HG03432 (cell line): Measurements from ENCODE around the gene CRTC1.

Experiments
- ATAC-seq: cut with Tn5 transposase; IDR thresholded peaks from one replicate; pipeline ENCODE4 v1.9.1; 2021; ENCODE audit warnings: mild to moderate bottlenecking, moderate library complexity; ENCODE audit not compliant: unreplicated experiment

Gene CRTC1

DNA sequence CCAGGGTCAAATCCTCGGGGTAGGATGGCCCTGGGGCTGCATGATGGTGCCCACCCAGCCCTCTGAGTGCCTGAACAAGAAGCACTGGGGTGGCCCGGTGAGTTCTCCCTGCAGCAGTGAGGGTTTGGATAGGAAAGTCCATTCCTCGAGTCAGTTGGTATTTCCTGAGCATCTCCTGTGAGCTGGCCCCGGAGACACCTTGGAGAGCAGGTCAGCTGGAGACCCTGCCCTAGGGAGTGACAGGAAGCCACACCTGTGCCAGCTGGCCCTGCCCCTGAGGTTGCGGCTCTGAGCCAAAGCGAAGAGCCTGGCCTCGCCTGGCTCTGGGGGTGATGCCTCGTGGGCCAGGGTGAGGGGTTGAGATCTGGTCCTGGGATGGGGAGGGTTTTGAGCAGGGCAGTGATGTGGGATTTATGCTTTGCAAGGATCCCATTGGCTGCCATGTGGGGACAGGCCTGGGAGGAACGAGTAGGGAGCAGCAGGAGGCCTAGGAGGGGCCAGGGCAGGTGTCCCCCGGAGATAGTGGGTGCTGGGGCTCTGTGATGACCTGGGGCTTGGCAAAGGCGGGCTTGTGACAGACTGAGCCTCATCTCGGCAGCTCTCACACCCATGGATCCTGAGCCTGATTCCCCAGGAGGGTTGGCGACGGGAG lies 16.0 kb downstream of the CRTC1 start:
- no peak for ATAC-seq

DNA sequence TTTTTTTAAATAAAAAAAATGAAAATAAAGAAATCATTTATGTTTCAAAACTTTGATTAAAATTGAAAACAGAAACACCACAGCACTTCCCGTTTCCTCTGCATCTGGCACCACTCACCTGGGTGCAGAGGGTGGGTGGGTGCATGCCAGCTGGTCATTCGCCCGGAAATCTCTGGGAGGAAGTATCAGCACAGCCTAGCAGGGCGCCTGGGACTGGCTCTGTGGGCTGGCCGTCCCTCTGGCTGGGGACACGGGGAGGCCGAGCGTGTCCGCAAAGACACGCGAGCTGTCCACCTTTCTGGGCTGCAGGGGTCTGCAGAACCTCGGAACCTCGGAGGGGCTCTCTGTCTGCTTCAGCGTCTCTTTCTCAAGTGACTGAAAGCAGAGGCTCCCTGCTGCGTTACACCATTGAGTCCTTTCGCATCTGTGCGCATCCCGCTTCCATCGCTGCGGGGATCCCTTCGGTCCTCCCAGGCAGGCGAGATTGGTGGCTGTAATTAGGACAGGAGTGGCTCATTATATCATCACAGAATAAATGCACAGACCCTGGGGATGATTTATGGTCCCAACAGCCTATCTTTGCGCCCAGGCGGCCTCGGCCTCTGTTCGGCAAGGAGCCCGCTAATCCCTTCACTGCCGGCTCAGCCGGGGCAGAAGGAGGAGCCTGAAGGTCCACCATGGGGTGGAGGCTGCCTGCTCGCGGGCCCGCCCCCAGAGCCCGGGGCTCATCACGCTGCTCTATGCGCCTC lies 17.2 kb downstream of the CRTC1 start:
- ATAC-seq, result peak; percentile 80

DNA sequence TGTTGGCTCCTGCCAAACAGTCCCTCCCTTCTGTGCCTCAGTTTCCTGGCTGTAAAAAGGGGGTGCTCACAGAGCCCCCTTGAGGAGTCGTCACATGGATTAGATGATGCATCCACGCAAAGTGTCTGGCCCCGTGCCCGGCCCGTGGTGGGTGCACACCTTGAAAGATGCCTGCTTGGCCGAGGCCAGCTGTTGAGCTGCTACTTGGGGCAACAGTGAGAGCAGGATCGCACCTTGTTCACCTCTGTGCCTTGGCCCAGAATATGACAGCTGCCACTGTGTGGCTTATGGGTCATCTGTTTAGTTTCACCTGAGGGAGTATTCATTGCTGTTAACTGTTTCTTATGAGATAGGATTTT lies 17.7 kb downstream of the CRTC1 start:
- ATAC-seq, result peak; percentile 29

DNA sequence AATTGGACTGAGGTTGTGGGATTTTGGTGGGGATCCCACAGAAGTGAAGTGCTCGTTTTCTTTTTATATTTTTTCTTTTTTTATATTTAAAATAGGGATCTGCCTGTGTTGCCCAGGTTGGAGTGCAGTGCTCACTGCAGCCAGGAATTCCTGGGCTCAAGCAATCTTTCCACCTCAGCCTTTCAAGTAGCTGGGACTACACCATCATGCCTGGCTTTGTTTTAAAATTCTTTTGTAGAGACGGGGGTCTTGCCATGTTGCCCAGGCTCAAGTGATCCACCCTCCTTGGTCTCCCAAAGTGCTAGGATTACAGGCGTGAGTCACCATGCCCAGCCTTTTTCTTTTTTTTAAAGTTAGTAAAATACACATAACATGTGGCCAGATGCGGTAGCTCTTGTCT lies 20.6 kb downstream of the CRTC1 start:
- ATAC-seq, result no peak

DNA sequence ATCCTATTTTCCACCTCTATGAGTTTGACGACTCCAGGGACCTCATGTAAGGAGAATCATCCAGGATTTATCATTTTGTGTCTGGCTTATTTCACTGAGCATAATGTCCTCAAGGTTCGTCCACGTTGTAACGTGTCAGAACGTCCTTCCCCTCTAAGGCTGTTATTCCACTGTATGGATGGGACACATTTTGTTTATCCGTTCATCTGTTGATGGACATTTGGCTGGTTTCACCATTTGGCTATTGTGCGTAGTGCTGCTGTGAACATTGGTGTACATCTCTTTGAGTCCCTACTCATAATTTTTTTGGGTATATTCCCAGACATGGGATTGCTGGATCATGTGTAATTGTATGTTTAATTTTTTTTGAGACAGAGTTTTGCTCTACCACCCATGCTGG lies 21.5 kb downstream of the CRTC1 start:
- no peak for ATAC-seq

DNA sequence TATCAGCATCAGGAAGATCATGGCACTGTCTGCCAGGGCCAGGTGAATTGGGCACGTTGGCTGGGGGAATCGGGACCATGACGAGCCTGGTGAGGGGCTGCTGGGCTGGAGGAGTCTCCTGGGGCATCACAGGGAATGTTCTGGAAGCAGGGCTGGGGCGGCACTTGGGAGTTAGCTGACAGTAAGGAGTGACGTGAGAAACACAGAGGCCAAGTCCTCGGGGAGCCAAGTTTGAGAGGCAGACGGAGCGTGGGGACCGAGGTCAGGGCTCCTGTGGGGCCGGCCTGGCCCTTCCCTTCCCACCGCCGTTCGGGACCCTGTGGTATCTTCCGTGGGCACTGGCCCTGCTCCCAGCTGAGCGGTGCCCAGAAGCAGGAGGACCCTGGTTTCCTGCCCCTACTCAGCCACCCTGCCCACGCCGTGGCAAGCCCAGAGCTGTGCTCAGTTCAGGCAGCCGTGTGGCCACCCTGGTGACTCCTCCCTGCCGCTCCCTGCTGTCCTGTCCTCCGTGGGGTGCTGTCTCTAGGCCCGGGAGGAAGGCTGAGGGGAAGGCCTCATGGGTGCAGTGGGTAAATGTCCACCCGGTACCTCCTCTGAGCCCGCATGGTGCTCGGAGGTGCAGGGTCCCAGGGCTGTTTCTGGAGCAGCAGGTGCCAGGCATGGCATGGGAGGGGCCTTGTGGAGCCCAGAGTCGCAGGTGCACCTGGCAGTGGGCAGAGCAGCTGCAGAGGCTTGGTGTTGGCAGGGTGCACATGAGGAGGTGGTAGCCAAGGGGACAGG lies 25.2 kb downstream of the CRTC1 start:
- no peak for ATAC-seq

DNA sequence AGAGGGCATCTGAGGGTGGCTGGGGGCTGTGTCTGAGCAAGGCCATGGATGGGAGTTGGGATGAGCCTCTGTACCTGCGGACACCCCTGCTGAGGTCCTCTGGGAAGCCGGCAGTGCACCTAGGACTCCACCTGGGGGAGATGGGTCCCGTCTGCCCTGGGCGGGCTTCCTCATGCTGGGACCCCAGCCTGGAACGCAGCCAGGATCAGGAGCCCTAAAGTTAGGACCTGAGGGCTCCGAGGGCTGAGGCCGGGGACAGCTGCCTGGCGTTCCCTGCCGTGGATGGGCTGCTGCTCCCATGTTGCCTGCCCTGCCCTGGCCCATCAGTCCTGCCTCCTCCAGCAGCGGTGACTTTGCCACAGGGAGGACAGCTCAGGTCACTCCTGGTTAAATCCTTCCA lies 26.1 kb downstream of the CRTC1 start:
- ATAC-seq, result no peak

DNA sequence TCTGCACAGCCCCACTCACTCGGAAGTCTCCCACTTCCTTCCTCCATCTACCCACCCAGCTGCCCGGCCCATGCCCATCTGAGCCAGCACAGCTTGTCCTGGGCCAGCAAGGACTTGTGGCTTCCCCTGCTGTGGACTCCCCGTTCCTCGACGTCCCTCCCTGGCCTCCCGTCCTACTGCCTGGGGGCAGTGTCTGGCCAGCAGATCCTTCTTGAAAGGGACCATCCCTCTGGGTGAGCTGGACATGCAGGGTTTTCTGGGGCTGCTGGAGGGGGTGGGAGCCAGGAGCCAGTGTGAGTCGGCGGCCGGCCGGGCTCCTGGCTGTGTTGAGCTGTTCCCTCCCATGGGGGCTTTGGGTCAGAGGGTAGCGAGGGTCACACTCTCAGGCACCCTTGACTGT lies 26.7 kb downstream of the CRTC1 start:
- no peak for ATAC-seq

DNA sequence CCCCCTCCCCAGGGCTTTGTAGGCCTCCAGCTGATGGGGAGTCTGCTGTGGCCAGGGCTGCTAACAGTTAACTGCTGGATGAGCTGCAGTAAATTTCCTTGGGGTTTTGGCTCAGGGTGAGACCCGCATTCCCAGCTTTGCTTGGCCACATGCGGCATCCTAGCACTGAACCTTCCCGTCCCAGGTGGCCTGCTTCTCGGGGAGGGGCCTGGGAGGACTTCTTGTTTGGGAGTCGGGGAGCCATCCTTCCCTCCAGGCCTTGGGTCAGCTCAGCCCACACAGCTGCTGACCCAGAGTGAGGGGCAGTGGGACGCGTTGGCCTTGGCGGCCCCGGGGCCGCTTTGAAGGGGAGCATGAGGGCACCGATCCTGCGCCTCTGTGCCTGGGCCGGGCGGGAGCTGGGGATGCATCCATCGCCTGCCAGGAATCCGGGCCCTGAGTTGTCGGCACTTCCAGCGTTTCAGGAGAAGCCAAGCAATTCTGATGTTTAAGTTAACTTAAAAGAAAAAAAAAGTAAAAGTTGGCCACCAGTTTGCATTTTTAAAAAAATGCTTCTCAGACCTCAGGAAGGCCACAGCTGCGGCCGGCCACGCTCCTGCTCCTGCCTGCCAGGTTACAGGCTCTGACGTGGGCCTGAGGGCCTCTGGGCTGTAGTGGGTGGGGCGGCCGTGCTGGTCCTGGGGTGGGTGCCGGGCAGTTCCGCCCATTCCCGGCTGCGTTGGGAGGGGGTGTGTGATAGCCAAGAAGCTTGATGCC lies 27.7 kb downstream of the CRTC1 start:
- ATAC-seq, result no peak

DNA sequence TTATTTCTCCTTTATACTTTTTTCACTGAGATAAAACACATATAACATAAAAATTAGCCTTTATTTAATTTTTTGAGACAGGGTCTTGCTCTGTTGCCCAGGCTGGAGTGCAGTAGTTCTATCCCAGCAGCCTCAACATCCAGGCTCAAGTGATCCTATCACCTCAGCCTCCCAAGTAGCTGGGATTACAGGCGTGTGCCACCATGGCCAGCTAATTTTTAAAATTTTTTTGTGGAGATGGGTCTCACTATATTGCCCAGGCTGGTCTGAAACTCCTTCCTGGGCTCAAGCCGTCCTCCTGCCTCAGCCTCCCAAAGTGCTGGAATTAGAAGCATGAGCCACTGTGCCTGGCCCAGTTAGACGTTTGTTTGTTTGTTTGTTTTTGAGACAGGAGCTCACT lies 28.4 kb downstream of the CRTC1 start:
- ATAC-seq, result no peak

DNA sequence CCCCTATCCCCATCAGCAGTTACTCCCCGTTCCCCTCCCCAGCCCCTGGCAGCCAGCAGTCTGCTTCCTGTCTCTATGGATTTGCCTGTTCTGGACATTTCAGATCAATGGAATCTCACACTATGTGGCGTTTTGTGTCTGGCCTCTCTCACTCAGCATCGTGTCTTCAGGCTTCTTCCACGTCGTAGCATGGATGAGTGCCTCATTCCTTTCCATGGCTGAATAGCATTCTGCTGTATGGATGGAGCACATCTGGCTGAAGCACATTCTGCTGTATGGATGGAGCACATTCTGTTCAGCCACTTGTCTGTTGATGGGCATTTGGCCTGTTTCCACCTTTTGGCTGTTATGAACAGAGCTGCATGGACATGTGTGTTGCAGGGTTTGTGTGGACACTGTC lies 29.5 kb downstream of the CRTC1 start:
- ATAC-seq, result no peak

DNA sequence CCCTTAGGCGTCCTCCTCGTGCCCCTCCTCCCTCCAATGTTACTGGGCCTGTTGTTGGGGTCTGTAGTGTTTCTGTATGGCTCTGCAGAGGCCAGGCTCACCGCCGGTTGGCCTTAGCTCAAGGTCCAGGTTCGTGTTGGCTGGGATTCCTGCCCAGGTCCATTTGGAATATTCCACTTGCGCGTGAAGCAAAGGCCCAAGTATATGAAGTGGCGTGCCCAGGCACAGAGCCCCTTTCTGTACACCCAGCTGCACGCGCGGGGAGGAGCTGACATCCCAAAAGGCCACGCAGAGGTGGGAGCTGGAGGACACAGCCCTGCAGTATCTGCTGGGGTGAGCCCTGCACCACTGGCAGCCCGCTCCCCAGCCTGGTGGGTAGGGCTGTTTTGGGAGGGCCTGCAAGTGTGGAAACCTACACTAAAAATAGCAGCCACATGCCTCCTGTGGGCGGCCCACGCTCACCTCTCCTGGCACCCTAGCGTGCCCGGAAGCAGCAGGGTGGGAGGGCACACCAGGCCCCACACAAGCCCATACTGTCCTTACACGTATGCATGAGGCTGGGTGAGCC lies 30.2 kb downstream of the CRTC1 start:
- no peak for ATAC-seq

DNA sequence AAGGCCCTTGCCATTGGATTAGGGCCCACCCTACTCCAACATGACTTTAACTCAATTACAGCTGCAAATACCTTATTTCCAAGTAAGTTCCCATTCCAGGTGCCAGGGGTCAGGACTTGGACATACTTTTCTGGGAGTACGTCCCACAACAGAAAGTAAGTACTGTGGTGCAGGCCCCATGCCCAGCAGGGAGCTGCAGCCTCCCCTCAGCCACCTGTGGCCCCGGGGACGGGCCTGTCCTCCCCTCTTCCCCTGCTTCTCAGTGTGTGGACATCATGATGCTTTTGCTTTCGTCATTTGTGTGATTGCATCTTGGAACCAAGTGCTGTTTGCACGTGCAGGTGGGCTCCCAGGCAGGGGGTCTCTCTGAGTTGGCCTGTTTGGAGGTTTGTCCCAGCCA lies 31.9 kb downstream of the CRTC1 start:
- ATAC-seq, result no peak

DNA sequence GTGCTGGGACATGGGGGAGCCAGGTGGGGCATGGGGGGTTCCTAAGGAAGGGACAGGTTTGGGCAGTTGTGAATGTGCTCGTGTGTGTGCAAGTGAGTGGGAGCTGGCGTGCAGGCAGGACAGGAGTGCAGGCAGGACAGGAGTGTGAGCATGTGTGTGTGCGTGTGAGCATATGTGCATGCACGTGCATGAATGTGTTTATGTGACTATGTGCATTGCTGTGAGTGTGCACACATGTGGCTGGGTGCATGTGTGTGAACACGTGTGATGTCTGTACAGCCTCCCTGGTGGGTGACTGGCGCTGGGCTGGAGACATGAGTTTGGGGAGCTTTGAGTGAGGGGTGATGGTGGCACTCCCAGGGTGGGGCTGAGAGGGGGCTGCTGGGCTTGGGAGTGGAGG lies 33.4 kb downstream of the CRTC1 start:
- no peak for ATAC-seq

DNA sequence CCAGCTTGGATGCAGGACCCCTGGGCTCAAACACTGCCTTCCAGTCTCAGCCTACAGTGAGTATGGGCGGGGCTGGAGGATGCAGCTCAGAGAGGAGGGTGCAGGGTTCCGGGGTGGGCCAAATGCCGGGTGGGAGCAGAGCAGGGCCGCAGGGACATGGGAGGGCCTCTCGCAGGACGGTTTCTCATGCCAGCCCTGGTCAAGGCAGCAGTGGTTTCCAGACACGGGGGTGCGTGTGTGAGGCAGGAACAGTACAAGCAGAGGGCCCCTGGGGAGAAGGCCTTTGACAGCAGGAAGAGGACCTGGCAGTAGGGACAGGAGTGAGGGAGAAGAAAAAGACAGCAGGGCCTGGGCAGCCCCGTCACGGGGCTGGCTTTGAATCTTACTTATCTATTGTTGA lies 34.1 kb downstream of the CRTC1 start:
- ATAC-seq, result no peak

DNA sequence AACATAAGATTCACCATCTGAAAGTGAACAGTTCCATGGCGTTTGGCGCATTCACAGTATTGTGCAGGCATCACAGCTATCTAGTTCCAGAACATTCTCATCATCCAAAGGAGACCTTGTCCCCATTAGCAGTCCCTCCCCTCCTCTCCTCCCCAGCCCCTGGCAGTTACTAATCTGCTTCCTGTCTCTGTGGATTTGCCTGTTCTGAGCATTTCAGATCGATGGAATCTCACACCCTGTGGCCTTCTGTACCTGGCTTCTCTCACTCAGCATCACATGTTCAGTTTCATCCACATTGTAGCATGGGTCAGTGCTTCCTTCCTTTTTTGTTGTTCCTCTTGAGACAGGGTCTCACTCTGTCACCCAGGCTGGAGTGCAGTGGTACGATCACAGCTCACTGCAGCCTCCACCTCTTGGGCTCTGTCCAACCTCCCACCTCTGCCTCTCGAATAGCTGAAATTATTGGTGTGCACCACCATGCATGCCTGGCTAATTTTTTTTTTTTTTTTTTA lies 34.6 kb downstream of the CRTC1 start:
- no peak for ATAC-seq

DNA sequence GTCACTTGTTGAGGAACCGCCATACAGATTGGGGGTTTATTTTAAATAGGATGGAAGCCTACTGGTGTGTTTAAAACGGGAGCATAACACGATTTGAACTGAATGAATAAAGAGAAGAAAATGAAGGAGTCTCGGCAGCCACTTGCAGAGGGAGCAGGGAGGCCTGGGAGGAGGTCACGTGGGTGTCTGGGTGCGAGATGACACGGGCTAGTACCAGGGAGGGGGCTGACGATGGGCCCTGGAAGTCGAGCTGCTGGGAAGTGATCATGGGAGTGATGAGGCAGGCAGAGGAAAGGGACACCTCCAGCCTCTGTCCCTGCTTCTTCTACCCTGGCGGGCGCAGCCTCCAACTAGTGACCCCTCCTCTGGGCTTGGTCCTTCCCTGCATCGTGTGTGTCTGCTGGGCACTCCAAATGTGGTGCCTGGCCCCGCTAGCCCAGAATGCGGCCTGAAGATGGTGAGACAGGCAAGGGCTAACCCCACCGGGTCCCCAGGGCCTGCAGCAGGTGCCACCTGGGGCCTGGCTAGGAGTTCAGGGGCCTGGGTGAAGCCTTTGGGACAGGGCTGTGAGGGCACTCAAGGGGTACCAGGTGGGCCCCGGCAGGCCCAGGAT lies 35.5 kb downstream of the CRTC1 start:
- no peak for ATAC-seq

DNA sequence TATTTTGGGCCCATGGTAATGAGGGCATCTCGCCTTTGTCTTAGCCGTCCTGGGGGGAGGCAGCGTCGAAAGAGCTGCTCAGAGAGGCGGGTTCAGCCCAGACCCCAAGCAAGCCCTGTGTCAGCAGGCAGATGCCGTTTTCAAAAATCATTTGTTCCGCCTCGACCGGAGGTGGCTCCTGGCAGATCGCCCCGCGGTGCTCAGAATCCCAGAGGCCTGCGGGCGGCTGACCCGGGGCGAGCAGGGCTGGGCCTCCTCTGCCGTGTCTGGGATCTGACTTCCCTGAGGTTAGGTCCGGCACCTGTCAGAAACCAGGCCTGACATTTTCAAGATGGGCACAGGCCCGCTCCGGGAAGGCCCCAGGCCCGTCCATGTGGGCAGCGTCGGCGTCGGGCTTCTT lies 36.1 kb downstream of the CRTC1 start:
- no peak for ATAC-seq

DNA sequence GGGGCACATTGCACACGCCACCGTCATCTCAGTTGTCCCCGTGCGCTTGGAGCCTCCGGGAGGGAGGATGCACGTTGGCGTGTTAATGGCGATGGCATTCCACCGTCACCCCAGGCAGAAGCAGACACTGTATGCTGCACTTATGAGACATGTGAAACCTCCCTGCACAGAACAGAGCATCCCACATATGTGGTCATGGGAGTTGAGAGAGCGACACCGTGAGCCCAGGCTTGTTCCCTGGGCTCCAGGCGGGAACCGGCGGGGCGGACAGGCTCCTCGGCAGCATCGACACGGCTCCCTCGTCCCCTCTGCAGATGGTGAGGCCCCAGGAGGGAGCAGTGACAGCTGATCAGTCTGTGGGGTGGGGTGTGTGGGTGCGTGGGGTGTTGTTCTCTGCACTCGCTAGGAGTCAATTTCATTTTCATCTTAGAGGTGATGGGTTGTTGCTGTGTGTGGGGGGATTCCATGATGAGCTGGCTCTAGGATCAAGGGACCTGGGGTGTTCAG lies 40.4 kb downstream of the CRTC1 start:
- no peak for ATAC-seq
